GM19193 (cell line): ENCODE measurements around the gene IKZF5.

Experiments
- POLR2A ChIP-seq: IDR thresholded peaks from 4 replicates; pipeline ENCODE4 v1.6.1; 2011; ENCODE audit not compliant: insufficient read depth, insufficient read length; ENCODE audit errors: extremely low read depth

IKZF5 gene, protein sequence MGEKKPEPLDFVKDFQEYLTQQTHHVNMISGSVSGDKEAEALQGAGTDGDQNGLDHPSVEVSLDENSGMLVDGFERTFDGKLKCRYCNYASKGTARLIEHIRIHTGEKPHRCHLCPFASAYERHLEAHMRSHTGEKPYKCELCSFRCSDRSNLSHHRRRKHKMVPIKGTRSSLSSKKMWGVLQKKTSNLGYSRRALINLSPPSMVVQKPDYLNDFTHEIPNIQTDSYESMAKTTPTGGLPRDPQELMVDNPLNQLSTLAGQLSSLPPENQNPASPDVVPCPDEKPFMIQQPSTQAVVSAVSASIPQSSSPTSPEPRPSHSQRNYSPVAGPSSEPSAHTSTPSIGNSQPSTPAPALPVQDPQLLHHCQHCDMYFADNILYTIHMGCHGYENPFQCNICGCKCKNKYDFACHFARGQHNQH

DNA sequence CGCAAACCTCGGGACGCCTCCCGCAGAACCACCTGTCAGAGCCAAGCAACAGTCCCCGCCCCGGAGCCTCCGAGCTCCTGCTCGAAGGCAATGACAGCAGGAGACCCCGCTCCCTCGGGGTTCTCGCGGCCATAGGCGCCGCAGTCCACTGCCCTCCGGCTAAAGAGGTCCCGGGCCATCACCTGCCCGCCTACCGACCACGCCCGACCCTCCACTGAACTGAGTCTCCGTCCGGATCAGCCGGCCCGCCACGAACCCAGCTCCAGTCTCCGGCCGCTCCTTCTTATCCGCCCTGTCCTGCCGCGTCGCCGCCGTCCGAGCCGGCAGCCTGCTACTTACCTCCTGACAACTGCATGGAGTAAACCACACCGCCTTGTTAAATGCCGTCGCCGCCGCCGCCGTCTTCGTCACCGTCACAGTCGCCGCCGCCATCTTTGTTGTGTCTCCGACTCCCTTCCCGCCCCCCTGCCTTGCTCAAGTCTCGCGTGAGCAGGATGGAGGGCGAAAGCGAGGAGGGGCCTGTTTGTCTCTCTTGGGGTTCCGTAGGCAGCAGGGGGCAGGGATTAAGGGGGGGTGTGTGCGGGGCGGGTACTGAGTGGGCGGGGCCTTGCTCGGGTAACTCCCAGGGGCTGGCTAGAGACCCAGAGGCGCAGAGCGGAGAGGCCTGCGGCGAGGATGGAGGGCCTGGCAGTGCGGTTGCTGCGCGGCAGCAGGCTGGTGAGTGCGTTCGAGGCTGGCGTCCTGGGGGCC lies at the start of gene IKZF5, which contains the start of gene ACADSB:
TSS of gene IKZF5 (minus strand) at position 441 of the 750 bp plus-strand sequence. CDS start 10,170 bp downstream, outside the sequence.
TSS of gene ACADSB (plus strand) at position 652 of the 750 bp plus-strand sequence. CDS start at position 676, 24 bp downstream.
- peak; percentile 97 for TF ChIP-seq POLR2A

DNA sequence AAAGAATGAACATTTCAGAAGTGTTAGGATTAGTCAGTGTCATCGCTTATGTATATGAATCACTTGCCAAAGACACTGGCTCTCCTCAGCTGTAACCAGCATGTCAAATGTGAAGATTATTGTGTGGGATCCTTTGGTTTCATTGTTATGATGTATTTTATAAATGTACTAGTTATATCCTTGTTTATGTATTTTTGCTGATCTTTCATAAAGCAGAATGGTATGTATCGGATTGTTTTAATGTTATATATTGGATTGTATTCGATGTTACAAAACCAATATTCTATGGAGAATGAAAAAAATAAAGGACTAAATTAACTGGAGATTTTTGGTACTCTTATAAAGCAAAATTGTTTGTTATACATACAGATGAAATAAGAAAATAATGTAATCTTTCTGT lies 49.4 kb upstream of the IKZF5 start:
- no peak for TF ChIP-seq POLR2A

DNA sequence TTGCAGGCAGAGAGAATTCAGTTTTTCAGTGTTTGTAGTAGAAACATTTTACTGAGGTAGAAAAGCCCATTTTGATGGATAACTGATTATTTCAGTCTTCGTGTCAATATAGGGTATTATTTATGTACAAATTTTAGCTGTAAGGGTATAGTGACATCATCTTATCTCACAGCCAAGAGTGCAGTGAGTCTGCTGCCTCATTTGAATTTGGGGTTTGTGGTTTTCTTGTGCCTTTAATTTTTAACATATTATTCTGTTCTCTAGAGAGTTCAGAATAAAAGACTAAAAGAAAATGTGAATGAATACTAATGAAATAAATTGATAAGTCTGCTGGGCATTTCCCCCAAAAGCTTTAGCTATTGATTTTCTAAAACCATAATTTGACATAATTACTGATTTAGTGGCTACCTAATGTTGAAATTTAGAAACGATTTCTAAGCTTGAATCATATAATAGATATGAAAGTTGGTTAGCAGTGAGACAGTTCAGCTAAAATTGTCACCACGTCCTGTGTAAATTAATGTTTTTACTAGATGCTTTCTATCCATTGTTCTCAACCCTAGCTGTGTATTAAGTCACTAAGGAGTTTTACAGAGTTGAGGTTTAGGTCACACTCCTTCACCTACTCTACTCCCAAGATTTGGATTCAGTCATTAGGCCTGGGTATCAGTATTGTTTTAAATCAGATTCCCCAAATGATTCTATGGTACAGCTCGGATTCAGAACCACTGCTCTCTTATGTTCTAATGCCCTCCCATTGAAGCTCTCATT lies 37.6 kb upstream of the IKZF5 start:
- TF ChIP-seq POLR2A = no peak

DNA sequence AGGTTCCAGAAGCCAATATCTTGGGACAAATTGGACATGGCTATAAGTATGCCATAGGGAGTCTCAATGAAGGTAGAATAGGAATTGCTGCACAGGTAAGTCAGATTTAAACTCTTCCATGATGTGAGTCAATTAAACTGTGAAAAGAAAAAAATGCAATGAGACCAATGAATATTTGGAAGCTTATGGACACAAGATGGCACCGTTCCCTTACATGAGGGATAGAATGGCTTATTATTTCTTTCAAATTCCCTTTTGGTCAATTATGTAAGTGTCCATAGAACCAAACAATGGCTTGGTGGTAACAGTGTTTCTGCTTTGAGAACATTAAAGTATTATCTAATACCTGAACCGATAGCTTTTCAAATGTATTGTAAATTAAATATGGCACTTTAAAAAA lies 35.8 kb upstream of the IKZF5 start:
- TF ChIP-seq POLR2A = no peak

DNA sequence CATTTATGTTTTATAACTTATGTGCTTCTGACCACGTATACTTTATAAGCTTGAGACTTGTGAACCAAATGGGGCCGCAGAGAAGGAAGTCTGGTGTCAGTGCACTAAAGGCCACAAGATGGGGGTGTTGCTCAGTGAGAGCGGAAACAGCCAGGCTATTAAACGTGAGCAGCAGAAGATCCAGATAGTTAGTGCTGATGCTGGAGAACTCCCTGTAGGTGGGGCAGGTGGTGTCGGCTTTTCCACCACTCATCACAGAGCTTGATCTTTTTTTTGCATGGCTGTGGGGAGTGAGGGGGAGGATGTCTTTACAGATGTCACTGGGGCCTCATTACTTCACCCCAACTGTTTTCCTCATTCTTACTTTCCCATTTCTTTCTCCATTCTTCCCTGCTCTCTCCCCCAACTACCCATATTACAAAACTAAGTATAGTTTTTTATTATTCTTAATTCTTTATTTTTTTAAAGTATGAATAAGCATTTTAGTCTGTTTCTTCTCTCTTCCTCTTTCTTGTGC lies 34.9 kb upstream of the IKZF5 start:
- no peak for TF ChIP-seq POLR2A

DNA sequence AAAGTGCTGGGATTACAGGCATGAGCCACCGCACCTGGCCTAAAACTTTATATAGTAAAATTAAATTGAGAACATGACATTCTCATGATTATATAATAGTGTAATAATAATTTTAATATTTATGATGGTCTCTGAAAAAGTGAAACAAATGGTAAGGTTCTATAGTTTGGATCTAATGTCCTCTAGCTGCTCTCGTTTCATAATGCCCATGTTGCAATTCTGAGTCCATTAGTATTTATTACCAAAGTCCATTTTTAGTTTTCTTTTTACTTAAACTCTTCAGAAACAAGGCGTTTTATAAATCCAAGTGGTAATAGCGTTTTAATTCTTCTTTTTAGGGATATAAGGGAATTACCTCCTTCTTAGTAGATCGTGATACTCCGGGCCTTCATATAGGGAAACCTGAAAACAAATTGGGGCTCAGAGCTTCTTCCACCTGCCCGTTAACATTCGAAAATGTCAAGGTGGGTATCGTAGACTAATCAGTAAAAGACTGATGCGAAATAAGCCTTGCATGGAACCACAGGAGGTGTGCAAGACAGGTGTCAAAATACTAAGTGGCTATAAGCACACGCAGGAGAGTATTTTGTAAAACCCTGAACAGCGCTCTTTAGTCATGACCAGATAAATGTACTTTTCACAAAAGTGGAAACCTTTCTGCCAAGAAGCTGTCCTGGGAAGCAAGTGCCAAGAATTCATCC lies 34.3 kb upstream of the IKZF5 start:
- no peak for TF ChIP-seq POLR2A

DNA sequence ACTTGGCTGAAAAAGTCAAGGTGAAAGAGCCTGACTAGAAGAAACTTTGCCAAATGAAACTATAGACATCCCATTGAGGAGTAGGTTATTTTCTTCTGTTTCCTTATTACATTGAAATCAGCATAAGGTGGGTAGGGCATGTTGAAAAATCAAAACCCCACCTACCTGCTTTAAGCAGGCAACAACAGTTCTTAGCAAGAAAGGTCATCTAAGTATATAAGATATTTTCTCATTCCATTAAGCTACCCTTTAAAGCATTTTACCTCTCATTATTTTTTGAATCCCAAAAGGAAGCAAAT lies 31.0 kb upstream of the IKZF5 start:
- no peak for TF ChIP-seq POLR2A

DNA sequence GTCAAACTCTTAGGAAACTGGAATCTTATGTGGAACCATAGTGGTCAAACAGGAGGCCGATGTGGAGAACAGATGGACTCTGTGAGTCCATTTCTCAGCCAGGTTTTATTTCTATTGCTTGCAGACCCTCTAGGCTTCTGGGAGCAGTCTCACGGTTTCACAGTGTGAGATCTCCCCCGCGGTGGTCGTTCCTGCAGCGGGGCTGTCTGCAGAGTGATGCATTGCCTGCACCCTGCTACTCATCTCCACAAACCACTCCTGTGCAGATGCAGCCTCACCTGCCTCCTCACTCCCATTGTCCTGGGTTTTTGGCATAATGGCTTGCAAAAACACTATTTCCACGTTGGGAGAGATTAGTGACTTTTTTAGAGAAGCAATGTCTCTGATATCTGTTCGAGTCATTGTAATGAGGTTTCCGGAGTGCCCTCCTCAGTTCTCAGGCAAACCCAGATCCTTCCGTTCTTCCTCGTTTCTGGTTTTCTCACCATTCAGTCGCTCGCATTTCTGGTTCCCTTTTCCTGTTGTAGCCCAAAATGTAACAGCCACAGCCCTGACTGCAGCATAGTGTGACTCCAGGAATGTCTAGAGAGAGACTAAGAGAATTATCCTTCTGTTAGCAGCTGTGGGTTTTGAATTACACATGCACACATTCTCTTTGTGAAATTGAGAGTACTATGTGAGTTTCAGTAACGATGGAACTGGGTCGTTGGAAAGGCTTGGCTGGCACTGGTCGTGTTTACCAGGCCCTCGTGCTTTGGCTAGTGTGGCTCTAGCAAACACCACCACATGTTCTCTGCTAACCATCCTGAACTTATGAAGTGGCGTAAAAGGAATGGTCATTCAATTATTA lies 30.4 kb upstream of the IKZF5 start:
- TF ChIP-seq POLR2A = no peak

DNA sequence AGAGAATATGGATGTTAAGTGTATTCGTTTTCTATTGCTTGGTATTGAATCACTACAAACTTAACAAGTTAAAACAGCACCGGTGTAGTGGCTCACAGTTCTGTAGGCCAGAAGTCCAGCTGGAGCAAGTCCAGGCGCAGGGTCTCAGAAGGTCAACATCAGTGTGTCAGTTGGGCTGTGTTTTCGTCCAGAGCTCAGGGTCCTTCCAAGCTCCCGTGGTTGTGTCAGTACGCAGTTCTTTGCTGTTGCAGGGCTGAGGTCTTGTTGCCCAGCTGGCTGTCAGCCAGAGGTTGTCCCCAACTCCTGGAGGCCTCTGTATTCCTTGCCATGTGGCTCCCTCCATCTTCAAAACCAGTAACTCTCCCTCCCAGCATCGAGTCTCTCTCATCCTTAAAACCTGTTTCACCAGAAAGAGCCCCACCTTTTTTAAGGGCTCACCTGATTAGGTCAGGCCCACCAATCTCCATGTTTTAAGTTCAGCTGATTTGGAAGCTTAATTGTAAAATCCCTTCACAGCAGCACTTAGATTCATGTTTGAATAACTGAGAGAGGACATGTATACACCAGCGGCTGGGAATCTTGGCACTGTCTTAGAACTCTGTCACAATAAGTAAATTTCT lies 27.0 kb upstream of the IKZF5 start:
- no peak for TF ChIP-seq POLR2A

DNA sequence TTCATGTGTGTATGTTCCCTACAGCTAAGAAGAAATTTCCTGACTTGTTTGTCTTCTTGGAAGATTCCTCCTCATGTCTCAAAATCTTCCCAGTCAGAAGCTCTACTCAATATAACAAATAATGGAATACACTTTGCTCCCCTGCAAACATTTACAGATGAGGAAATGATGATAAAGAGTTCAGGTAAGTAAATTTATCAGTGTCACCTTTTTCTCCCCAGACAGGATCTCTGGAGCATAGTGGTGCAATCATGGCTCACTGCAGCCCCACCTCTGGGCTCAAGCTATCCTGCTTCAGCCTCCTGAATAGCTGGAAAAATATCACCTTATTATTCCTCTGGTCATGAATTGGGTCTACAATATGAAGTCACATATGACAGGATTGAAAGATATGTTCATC lies 25.7 kb upstream of the IKZF5 start:
- no peak for TF ChIP-seq POLR2A

DNA sequence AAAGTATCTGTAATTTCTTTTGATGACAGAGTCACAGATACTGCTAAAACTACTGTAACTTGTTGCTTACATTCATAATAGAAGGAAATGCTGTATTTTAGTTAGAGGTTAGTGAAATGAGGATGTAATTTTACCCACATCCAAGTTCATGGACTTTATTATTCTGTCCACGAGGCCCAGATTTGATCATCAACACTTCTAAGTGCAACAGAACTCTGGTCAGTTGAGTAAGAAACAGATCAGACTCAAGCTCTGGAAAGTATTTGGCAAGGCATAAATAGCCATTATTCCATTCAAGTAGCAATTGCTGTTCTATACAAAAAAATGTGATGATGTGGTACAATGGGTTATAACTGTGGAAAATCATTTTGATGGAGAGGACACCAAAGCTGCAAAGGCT lies 22.5 kb upstream of the IKZF5 start:
- no peak for TF ChIP-seq POLR2A

DNA sequence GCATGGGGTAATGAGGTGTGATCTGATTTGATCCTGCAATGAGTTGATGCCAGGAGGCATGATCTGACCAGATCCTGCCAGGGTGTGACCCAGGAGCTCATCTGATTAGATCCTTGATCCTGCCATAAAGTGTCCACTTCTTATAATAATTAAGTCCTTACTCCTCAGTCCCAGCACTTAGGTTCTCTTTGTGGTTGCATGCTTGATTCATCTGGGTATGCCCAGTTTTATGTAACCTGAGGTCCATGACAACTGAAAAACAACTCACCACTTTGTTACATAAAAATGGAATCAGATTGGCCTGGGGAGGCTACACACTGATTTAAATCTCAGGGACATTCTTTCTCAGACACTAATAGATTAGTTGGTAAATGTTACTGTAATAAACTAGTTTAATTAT lies 19.3 kb upstream of the IKZF5 start:
- TF ChIP-seq POLR2A = no peak

DNA sequence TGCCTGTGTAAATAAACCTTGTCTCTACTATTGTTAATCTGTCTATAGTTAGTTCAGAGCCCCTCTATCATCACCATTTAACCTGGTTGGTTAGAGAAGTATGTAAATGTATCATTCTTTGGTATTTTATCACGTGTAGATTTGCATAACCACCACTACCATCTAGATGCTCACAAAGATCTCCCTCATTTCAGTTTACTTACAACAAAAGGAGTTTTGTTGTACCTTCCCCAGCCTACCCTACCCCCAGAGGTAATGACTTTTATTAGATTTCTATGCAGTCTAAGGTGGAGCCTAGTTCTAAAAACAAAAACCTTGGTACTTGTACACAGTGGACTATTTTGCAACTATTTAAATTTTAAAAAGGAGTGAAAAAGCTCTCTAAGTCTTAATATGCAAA lies 17.7 kb upstream of the IKZF5 start:
- no peak for TF ChIP-seq POLR2A
